ENCODE measurements around the gene C3orf18. TPM values are rescaled to one million over a fixed set of nuclear protein-coding genes. Genes with fewer than 3 reads are reported as not detected.

The C3orf18 gene
- total and polyA plus RNA-seq, 2 donors (not counting 3 experiments of a cell fraction or from before 2014, with no cell fraction given) = 1.7 to 2.9 TPM

- Histone ChIP-seq H3K27ac (ENCODE audit: insufficient read depth, low read depth, low read length) (no peak overlapping the region), H3K4me1 (ENCODE audit: control insufficient read depth, extremely low read depth, insufficient read depth, low read length) (no peaks in the 10 kb centered on the region), H3K4me3 (replicated peaks in 1 of 3; ENCODE audit: insufficient read depth in 1 of 3, low read depth in 1 of 3, low read length in 3 of 3) (no peak overlapping the region), H3K9me3 (replicated peaks; ENCODE audit: control insufficient read depth, insufficient read depth, low read length) (no peaks in the 10 kb centered on the region), H3K9me1 (replicated peaks; ENCODE audit: control insufficient read depth, extremely low read depth, insufficient read depth, low read length) (no peaks in the 10 kb centered on the region), H3K79me2 (ENCODE audit: control insufficient read depth, insufficient read depth, low read length) (no peaks in the 10 kb centered on the region), H4K20me1 (replicated peaks; ENCODE audit: control insufficient read depth, extremely low read depth, insufficient read depth, low read length) (no peaks in the 10 kb centered on the region), H2AFZ (ENCODE audit: low read depth, low read length) (no peak overlapping the region), H3K9ac (replicated peaks; ENCODE audit: extremely low read depth, insufficient read depth, low read length) (no peak overlapping the region), H3K36me3 (ENCODE audit: control insufficient read depth in 2 of 2, extremely low read depth in 1 of 2, insufficient read depth in 2 of 2, low read length in 2 of 2) (no peaks in the 10 kb centered on the region), H3K27me3 (ENCODE audit: control insufficient read depth in 2 of 2, insufficient read depth in 2 of 2, low read length in 2 of 2) (peaks cover 3 to 7% of the 10 kb centered on the region in 2 experiments), H3K4me2 (ENCODE audit: insufficient read depth, low read length) (no peak overlapping the region)
- POLR2A ChIA-PET = no interaction called here
- dilution Hi-C loops (cut with MboI; ENCODE audit: extremely low pct_ligation_motif_present, low sequenced_read_pairs) (no loop called here), intact Hi-C loops (cut with micrococcal nuclease) (no loop called here)
- TF ChIP-seq JUN (IDR thresholded peaks at IDR 0.05; ENCODE audit: borderline replicate concordance, insufficient read depth, insufficient read length, low read depth) = no peak
- TF ChIP-seq POLR2A (IDR thresholded peaks at IDR 0.05; ENCODE audit: low read depth, low read length) = no peak
- TF ChIP-seq FOS (IDR thresholded peaks at IDR 0.05; ENCODE audit: borderline replicate concordance, insufficient read depth, low read length) = no peak
- TF ChIP-seq MYC (IDR thresholded peaks at IDR 0.05; ENCODE audit: low read depth, low read length) = no peak
- TF ChIP-seq EZH2 (IDR thresholded peaks at IDR 0.05; ENCODE audit: borderline replicate concordance, low read depth, low read length, severe bottlenecking) = no peak
- no peak for TF ChIP-seq GATA2 (IDR thresholded peaks at IDR 0.05; ENCODE audit: insufficient read depth, insufficient read length, low read depth, low read length)
- TF ChIP-seq POLR2AphosphoS5 (IDR thresholded peaks at IDR 0.05; ENCODE audit: insufficient read depth, low read depth, low read length) = no peak
- no peak for TF ChIP-seq MAX (IDR thresholded peaks at IDR 0.05; ENCODE audit: insufficient read depth, insufficient read length)
- TF ChIP-seq, protein P1, sequence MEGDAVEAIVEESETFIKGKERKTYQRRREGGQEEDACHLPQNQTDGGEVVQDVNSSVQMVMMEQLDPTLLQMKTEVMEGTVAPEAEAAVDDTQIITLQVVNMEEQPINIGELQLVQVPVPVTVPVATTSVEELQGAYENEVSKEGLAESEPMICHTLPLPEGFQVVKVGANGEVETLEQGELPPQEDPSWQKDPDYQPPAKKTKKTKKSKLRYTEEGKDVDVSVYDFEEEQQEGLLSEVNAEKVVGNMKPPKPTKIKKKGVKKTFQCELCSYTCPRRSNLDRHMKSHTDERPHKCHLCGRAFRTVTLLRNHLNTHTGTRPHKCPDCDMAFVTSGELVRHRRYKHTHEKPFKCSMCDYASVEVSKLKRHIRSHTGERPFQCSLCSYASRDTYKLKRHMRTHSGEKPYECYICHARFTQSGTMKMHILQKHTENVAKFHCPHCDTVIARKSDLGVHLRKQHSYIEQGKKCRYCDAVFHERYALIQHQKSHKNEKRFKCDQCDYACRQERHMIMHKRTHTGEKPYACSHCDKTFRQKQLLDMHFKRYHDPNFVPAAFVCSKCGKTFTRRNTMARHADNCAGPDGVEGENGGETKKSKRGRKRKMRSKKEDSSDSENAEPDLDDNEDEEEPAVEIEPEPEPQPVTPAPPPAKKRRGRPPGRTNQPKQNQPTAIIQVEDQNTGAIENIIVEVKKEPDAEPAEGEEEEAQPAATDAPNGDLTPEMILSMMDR (IDR thresholded peaks at IDR 0.05; ENCODE audit: extremely low read depth in 1 of 2, insufficient read depth in 1 of 2, low read depth in 1 of 2, low read length in 2 of 2) = no peak
- DNase-seq (ENCODE audit: low read depth, low spot score) (no peak), FAIRE-seq (no peak)
- BruUV-seq (replicated peaks) = no TSS peak
- CTCF ChIA-PET = interaction anchor here (0.7 to 1.5 kb wide), 4 partner anchors 19 to 166 kb away, joined by 3 to 4 read pairs (median 3); no protein-coding TSS in a partner anchor
These were observed 30.9 kb downstream of the C3orf18 start for GRCh38 chr3:50536471-50537180.

Measured in endothelial cell of umbilical vein (primary cell).